ENCODE data around the gene TRPC1.

The TRPC1 gene

GRCh38 chr3:142809259-142809658 lies 85.4 kb downstream of the TRPC1 start:
- no peak overlapping the region for H3K27ac ChIP-seq (ENCODE audit: extremely low read depth, low read depth, low read length)
- CTCF ChIA-PET = interaction anchor here (3.6 kb wide), 1 partner anchor 19 kb away, joined by 14 read pairs; no protein-coding TSS in a partner anchor

More at GRCh38 chr3:142809259-142809658, 85.4 kb downstream of the TRPC1 start:
- Histone ChIP-seq H3K4me3 (ENCODE audit: low read depth, low read length) (no peak overlapping the region), H3K9me3 (ENCODE audit: control insufficient read depth, insufficient read depth, low read depth, low read length) (no peaks in the 10 kb centered on the region), H3K36me3 (ENCODE audit: control insufficient read depth in 2 of 2, insufficient read depth in 1 of 2, low read length in 2 of 2) (peaks cover 0 to 11% of the 10 kb centered on the region in 2 experiments; a peak in 1 of 3 replicates), H3K4me1 (ENCODE audit: control insufficient read depth, insufficient read depth, low read length) (no peaks in the 10 kb centered on the region)
- POLR2A ChIA-PET = no interaction called here
- TF ChIP-seq, protein P1, sequence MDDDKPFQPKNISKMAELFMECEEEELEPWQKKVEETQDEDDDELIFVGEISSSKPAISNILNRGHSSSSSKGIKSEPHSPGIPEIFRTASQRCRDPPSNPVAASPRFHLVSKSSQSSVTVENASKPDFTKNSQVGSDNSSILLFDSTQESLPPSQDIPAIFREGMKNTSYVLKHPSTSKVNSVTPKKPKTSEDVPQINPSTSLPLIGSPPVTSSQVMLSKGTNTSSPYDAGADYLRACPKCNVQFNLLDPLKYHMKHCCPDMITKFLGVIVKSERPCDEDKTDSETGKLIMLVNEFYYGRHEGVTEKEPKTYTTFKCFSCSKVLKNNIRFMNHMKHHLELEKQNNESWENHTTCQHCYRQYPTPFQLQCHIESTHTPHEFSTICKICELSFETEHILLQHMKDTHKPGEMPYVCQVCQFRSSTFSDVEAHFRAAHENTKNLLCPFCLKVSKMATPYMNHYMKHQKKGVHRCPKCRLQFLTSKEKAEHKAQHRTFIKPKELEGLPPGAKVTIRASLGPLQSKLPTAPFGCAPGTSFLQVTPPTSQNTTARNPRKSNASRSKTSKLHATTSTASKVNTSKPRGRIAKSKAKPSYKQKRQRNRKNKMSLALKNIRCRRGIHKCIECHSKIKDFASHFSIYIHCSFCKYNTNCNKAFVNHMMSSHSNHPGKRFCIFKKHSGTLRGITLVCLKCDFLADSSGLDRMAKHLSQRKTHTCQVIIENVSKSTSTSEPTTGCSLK (tag by site-specific recombination; IDR thresholded peaks at IDR 0.05) = no peak
- TF ChIP-seq ZNF629 (tag by site-specific recombination; IDR thresholded peaks at IDR 0.05) (no peak), YY2 (tag by site-specific recombination; IDR thresholded peaks at IDR 0.05) (no peak), ZNF76 (tag by site-specific recombination; IDR thresholded peaks at IDR 0.05; ENCODE audit: borderline replicate concordance, low read depth) (no peak), ZNF184 (tag by site-specific recombination; IDR thresholded peaks at IDR 0.05) (no peak), ZNF354C (tag by site-specific recombination; IDR thresholded peaks at IDR 0.05; ENCODE audit: borderline replicate concordance, low read depth) (no peak), ZNF37A (tag by site-specific recombination; IDR thresholded peaks at IDR 0.05) (no peak), ZSCAN5A (tag by site-specific recombination; IDR thresholded peaks at IDR 0.05) (no peak), ZNF239 (tag by site-specific recombination; IDR thresholded peaks at IDR 0.05) (no peak), ZNF549 (tag by site-specific recombination; IDR thresholded peaks at IDR 0.05) (no peak), ZNF26 (tag by site-specific recombination; IDR thresholded peaks at IDR 0.05) (no peak), ZNF530 (tag by site-specific recombination; IDR thresholded peaks at IDR 0.05; ENCODE audit: low read depth) (no peak), HOXA7 (CRISPR knock-in tag; IDR thresholded peaks at IDR 0.05; ENCODE audit: borderline replicate concordance) (no peak), ZNF521 (tag by site-specific recombination; IDR thresholded peaks at IDR 0.05) (no peak)
- TF ChIP-seq, protein P2, sequence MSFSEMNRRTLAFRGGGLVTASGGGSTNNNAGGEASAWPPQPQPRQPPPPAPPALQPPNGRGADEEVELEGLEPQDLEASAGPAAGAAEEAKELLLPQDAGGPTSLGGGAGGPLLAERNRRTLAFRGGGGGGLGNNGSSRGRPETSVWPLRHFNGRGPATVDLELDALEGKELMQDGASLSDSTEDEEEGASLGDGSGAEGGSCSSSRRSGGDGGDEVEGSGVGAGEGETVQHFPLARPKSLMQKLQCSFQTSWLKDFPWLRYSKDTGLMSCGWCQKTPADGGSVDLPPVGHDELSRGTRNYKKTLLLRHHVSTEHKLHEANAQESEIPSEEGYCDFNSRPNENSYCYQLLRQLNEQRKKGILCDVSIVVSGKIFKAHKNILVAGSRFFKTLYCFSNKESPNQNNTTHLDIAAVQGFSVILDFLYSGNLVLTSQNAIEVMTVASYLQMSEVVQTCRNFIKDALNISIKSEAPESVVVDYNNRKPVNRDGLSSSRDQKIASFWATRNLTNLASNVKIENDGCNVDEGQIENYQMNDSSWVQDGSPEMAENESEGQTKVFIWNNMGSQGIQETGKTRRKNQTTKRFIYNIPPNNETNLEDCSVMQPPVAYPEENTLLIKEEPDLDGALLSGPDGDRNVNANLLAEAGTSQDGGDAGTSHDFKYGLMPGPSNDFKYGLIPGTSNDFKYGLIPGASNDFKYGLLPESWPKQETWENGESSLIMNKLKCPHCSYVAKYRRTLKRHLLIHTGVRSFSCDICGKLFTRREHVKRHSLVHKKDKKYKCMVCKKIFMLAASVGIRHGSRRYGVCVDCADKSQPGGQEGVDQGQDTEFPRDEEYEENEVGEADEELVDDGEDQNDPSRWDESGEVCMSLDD (tag by site-specific recombination; IDR thresholded peaks at IDR 0.05) = no peak
- TF ChIP-seq, protein P3, sequence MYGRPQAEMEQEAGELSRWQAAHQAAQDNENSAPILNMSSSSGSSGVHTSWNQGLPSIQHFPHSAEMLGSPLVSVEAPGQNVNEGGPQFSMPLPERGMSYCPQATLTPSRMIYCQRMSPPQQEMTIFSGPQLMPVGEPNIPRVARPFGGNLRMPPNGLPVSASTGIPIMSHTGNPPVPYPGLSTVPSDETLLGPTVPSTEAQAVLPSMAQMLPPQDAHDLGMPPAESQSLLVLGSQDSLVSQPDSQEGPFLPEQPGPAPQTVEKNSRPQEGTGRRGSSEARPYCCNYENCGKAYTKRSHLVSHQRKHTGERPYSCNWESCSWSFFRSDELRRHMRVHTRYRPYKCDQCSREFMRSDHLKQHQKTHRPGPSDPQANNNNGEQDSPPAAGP (tag by site-specific recombination; IDR thresholded peaks at IDR 0.05) = no peak
- TF ChIP-seq, protein P4, sequence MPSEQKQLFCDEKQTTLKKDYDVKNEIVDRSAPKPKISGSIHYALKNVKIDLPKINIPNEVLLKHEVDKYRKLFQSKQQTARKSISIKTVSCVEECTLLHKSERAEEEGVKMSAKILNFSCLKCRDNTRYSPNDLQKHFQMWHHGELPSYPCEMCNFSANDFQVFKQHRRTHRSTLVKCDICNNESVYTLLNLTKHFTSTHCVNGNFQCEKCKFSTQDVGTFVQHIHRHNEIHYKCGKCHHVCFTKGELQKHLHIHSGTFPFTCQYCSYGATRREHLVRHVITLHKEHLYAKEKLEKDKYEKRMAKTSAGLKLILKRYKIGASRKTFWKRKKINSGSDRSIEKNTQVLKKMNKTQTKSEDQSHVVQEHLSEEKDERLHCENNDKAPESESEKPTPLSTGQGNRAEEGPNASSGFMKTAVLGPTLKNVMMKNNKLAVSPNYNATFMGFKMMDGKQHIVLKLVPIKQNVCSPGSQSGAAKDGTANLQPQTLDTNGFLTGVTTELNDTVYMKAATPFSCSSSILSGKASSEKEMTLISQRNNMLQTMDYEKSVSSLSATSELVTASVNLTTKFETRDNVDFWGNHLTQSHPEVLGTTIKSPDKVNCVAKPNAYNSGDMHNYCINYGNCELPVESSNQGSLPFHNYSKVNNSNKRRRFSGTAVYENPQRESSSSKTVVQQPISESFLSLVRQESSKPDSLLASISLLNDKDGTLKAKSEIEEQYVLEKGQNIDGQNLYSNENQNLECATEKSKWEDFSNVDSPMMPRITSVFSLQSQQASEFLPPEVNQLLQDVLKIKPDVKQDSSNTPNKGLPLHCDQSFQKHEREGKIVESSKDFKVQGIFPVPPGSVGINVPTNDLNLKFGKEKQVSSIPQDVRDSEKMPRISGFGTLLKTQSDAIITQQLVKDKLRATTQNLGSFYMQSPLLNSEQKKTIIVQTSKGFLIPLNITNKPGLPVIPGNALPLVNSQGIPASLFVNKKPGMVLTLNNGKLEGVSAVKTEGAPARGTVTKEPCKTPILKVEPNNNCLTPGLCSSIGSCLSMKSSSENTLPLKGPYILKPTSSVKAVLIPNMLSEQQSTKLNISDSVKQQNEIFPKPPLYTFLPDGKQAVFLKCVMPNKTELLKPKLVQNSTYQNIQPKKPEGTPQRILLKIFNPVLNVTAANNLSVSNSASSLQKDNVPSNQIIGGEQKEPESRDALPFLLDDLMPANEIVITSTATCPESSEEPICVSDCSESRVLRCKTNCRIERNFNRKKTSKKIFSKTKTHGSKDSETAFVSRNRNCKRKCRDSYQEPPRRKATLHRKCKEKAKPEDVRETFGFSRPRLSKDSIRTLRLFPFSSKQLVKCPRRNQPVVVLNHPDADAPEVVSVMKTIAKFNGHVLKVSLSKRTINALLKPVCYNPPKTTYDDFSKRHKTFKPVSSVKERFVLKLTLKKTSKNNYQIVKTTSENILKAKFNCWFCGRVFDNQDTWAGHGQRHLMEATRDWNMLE (tag by site-specific recombination; conservative IDR thresholded peaks at IDR 0.05; ENCODE audit: low read depth) = no peak
